Measurements from ENCODE around the gene TMEM139.

DNA sequence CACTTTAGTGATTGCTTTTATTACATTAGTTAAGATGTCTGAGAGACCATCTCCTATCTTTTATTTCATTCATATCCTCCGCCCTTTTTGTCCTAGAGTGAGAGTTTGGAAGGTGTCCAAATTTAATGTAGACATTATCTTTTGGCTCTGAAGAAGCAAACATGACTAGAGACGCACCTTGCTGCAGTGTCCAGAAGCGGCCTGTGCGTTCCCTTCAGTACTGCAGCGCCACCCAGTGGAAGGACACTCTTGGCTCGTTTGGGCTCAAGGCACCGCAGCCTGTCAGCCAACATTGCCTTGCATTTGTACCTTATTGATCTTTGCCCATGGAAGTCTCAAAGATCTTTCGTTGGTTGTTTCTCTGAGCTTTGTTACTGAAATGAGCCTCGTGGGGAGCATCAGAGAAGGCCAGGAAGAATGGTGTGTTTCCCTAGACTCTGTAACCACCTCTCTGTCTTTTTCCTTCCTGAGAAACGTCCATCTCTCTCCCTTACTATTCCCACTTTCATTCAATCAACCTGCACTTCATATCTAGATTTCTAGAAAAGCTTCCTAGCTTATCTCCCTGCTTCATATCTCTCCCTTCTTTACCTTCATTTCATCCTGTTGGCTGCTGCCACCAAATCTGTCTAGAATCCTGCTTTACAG lies 20.8 kb downstream of the TMEM139 start:
- TF ChIP-seq EZH2 (optimal IDR thresholded peaks at IDR 0.05; ENCODE audit: low read depth, low read length) (no peak), EZH2phosphoT487 (IDR thresholded peaks at IDR 0.05; ENCODE audit: low read length) (no peak)
- TF ChIP-seq, protein P1, sequence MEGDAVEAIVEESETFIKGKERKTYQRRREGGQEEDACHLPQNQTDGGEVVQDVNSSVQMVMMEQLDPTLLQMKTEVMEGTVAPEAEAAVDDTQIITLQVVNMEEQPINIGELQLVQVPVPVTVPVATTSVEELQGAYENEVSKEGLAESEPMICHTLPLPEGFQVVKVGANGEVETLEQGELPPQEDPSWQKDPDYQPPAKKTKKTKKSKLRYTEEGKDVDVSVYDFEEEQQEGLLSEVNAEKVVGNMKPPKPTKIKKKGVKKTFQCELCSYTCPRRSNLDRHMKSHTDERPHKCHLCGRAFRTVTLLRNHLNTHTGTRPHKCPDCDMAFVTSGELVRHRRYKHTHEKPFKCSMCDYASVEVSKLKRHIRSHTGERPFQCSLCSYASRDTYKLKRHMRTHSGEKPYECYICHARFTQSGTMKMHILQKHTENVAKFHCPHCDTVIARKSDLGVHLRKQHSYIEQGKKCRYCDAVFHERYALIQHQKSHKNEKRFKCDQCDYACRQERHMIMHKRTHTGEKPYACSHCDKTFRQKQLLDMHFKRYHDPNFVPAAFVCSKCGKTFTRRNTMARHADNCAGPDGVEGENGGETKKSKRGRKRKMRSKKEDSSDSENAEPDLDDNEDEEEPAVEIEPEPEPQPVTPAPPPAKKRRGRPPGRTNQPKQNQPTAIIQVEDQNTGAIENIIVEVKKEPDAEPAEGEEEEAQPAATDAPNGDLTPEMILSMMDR (IDR thresholded peaks at IDR 0.05; ENCODE audit: low read length) = peak; percentile 60

Measured in MM.1S (cell line).